GM18526 (cell line): ENCODE data around the gene RAPSN.

Source experiments
- POLR2A ChIP-seq: IDR thresholded peaks from 3 replicates; pipeline ENCODE4 v1.6.1; 2011; ENCODE audit not compliant: insufficient read length; ENCODE audit errors: extremely low read depth

The RAPSN gene

GRCh38 chr11:47470671-47471070 lies 21.7 kb upstream of the RAPSN start:
- no peak for TF ChIP-seq POLR2A

GRCh38 chr11:47469361-47470179 lies 20.6 kb upstream of the RAPSN start:
- no peak for TF ChIP-seq POLR2A

GRCh38 chr11:47468598-47469214 lies 19.8 kb upstream of the RAPSN start:
- no peak for TF ChIP-seq POLR2A

- TF ChIP-seq POLR2A = no peak
These were observed 18.4 kb upstream of the RAPSN start for GRCh38 chr11:47467357-47467756.

- no peak for TF ChIP-seq POLR2A
These were observed 17.8 kb upstream of the RAPSN start for GRCh38 chr11:47466701-47467250.

GRCh38 chr11:47466201-47466600 lies 17.3 kb upstream of the RAPSN start:
- no peak for TF ChIP-seq POLR2A

GRCh38 chr11:47464483-47464882 lies 15.5 kb upstream of the RAPSN start:
- no peak for TF ChIP-seq POLR2A

- no peak for TF ChIP-seq POLR2A
These were observed 12.9 kb upstream of the RAPSN start for GRCh38 chr11:47461876-47462275.

GRCh38 chr11:47460571-47461235 lies 11.8 kb upstream of the RAPSN start:
- TF ChIP-seq POLR2A = no peak

GRCh38 chr11:47453365-47453764 lies 4.4 kb upstream of the RAPSN start:
- TF ChIP-seq POLR2A = no peak

- no peak for TF ChIP-seq POLR2A
These were observed 3.1 kb upstream of the RAPSN start for GRCh38 chr11:47451990-47452389.

- TF ChIP-seq POLR2A = no peak
These were observed 2.5 kb upstream of the RAPSN start for GRCh38 chr11:47451436-47451835.

- TF ChIP-seq POLR2A = no peak
These were observed 605 bp upstream of the RAPSN start for GRCh38 chr11:47449541-47449940.

GRCh38 chr11:47447906-47448305 lies 1.0 kb downstream of the RAPSN start:
- TF ChIP-seq POLR2A = no peak

- TF ChIP-seq POLR2A = no peak
These were observed 2.1 kb downstream of the RAPSN start for GRCh38 chr11:47446833-47447232.

GRCh38 chr11:47445840-47446239 lies 3.1 kb downstream of the RAPSN start:
- no peak for TF ChIP-seq POLR2A
